ENCODE measurements around the gene MTG1.

DNA sequence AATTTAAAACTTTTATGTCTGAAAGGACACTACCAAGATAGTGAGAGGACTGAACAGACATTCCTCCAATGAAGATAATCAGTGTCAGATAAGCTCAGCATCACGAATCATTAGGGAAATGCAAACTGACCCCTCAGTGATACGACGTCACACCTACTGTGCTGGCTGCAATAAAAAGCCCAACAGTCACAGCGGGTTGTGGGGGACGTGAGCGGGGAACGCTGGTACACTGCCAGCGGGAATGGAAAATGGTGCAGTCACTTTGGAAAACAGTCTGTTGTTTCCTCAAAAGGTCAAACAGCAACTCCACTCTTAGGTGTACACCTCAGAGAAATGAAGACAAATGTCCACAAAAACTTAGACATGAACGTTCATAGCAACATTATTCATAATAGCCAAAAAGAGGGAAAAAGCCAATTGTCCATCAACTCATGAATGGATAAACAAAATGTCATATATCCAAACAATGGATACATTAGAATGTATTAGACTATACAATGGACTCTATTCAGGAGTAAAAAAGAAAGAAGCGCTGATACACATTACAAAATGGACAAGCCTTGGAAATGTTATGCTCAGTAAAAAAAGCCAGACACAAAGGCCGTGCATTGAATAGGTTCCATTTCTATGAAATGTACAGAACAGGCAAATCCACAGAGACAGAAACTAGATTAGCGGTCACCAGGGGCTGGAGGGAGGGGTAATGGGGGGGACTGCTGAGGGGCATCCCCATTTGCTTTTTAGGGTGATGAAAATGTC lies 18.4 kb upstream of the MTG1 start:
- TF ChIP-seq, protein P1, sequence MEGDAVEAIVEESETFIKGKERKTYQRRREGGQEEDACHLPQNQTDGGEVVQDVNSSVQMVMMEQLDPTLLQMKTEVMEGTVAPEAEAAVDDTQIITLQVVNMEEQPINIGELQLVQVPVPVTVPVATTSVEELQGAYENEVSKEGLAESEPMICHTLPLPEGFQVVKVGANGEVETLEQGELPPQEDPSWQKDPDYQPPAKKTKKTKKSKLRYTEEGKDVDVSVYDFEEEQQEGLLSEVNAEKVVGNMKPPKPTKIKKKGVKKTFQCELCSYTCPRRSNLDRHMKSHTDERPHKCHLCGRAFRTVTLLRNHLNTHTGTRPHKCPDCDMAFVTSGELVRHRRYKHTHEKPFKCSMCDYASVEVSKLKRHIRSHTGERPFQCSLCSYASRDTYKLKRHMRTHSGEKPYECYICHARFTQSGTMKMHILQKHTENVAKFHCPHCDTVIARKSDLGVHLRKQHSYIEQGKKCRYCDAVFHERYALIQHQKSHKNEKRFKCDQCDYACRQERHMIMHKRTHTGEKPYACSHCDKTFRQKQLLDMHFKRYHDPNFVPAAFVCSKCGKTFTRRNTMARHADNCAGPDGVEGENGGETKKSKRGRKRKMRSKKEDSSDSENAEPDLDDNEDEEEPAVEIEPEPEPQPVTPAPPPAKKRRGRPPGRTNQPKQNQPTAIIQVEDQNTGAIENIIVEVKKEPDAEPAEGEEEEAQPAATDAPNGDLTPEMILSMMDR (IDR thresholded peaks at IDR 0.05), result no peak
- TF ChIP-seq POLR2A (IDR thresholded peaks at IDR 0.05), result no peak
- peak in 1 of 2 donors; percentile 57 for TF ChIP-seq EP300 (IDR thresholded peaks at IDR 0.05)
